OCI-LY3 (cell line): ENCODE data around the gene SRRM5.
A peak's percentile ranks its signal among the peaks of the same experiment; 100 is the strongest.

Source experiments
- H2AFZ ChIP-seq: fragments of 200-600, 300-600 bp; shearing (Covaris generic); 2 replicates; pipeline ENCODE4 v1.6.0; 2014; ENCODE audit warnings: antibody characterized with exemption, low read depth, low read length
- H3K27ac ChIP-seq: fragments of 200-600, 300-600 bp; sonication (generic); 2 replicates; pipeline ENCODE4 v1.5.1; 2014; ENCODE audit warnings: mild to moderate bottlenecking, low read length, moderate library complexity, mixed read lengths
- H3K27me3 ChIP-seq: fragments of 200-600, 300-600 bp; sonication (generic); 2 replicates; pipeline ENCODE4 v1.6.1; 2014; ENCODE audit warnings: low read depth, low read length, mixed read lengths
- H3K36me3 ChIP-seq: fragments of 200-600, 300-600 bp; sonication (generic); replicated peaks from 2 replicates; pipeline ENCODE3; 2014; ENCODE audit warnings: low read depth, low read length, mixed read lengths
- H3K4me1 ChIP-seq: fragments of 300-600, 200-600 bp; sonication (generic); 2 replicates; pipeline ENCODE4 v1.6.1; 2014; ENCODE audit warnings: low read length, mixed read lengths
- H3K4me2 ChIP-seq: fragments of 200-600, 300-600 bp; sonication (generic); 2 replicates; pipeline ENCODE4 v1.6.1; 2014; ENCODE audit warnings: low read length, mixed read lengths
- H3K4me3 ChIP-seq: fragments of 300-600, 200-600 bp; sonication (generic); 2 replicates; pipeline ENCODE4 v1.5.1; 2014; ENCODE audit warnings: antibody characterized with exemption, mild to moderate bottlenecking, low read length, moderate library complexity
- H3K79me2 ChIP-seq: fragments of 300-600, 200-600 bp; shearing (Covaris generic); 2 replicates; pipeline ENCODE4 v1.6.1; 2014; ENCODE audit warnings: mild to moderate bottlenecking, low read length, mixed read lengths
- H3K9ac ChIP-seq: fragments of 300-600, 200-600 bp; shearing (Covaris generic); 2 replicates; pipeline ENCODE4 v1.6.0; 2014; ENCODE audit warnings: mild to moderate bottlenecking, low read length, moderate library complexity
- H3K9me3 ChIP-seq: fragments of 200-600, 300-600 bp; shearing (Covaris generic); 2 replicates; pipeline ENCODE4 v1.6.1; 2014; ENCODE audit warnings: low read length, mixed read lengths; ENCODE audit not compliant: insufficient read depth
- H4K20me1 ChIP-seq: fragments of 200-600, 300-600 bp; sonication (generic); 2 replicates; pipeline ENCODE4 v1.6.1; 2016; ENCODE audit warnings: low read length, mixed read lengths; ENCODE audit not compliant: insufficient read depth
- EZH2phosphoT487 ChIP-seq: fragments of 200-600 bp; shearing (Covaris generic); IDR thresholded peaks from 2 replicates; pipeline ENCODE4 v1.6.1; 2018; ENCODE audit warnings: antibody characterized with exemption, mixed run types, low read depth
- TF ChIP-seq, protein P1 (sequence below): fragments of 200-600, 300-600 bp; sonication (generic); IDR thresholded peaks from 2 replicates; pipeline ENCODE4 v1.5.1; 2014; ENCODE audit warnings: antibody characterized with exemption, low read length, low read depth

Gene SRRM5

DNA sequence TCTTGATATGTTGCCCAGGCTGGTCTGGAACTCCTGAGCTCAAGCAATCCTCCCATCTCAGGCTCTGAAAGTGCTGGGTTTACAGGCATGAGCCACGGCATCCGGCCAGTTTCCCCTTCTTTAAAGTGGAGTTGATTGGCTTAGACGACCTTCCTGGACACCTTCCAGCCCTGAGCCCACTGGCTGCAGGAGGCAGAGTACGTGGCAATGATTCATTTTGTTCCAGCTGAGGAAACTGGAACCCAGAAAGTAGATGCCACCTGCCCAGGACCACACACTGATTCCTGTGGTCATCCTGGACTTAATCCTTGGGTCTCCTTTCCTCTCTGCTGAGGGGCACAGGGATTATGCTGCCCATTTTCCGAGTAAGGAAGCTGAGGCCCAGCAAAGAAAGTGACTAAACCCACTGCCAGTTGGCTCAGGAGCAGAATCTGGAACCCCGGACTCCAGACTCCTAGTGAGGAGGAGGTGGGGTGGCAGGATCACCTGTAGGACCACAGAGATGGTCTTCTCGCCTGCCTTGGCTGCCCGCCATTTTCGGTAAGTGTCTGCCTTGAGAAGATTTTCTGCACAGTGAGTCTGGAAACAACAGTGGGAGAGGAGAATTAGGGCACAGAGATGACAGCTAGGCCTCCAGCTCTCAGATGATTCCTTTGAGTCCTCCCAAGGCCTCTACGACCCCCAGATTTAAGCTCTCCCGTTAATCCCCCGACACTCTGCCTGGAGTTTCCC lies 37.3 kb upstream of the SRRM5 start:
- H3K79me2 ChIP-seq, result peaks cover 12% of the 10 kb centered on the region
- H4K20me1 ChIP-seq, result no peaks in the 10 kb centered on the region
- H3K9ac ChIP-seq, result peak overlapping the region; percentile 100
- peaks cover 9% of the 10 kb centered on the region for H3K4me1 ChIP-seq
- H3K4me3 ChIP-seq, result peak overlapping the region; percentile 99
- H3K36me3 ChIP-seq, result no peaks in the 10 kb centered on the region
- peak overlapping the region; percentile 94 for H3K4me2 ChIP-seq
- H2AFZ ChIP-seq, result no peak overlapping the region
- H3K27me3 ChIP-seq, result no peaks in the 10 kb centered on the region; the same call in 1 of the 2 replicates
- H3K27ac ChIP-seq, result peak overlapping the region; percentile 51
- H3K9me3 ChIP-seq, result no peaks in the 10 kb centered on the region
- TF ChIP-seq, protein P1, sequence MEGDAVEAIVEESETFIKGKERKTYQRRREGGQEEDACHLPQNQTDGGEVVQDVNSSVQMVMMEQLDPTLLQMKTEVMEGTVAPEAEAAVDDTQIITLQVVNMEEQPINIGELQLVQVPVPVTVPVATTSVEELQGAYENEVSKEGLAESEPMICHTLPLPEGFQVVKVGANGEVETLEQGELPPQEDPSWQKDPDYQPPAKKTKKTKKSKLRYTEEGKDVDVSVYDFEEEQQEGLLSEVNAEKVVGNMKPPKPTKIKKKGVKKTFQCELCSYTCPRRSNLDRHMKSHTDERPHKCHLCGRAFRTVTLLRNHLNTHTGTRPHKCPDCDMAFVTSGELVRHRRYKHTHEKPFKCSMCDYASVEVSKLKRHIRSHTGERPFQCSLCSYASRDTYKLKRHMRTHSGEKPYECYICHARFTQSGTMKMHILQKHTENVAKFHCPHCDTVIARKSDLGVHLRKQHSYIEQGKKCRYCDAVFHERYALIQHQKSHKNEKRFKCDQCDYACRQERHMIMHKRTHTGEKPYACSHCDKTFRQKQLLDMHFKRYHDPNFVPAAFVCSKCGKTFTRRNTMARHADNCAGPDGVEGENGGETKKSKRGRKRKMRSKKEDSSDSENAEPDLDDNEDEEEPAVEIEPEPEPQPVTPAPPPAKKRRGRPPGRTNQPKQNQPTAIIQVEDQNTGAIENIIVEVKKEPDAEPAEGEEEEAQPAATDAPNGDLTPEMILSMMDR, result no peak
- TF ChIP-seq EZH2phosphoT487, result no peak

- Histone ChIP-seq H3K79me2 (peaks cover 10% of the 10 kb centered on the region), H2AFZ (peak within 1 kb of the TSS; percentile 95), H3K27ac (peak within 1 kb of the TSS; percentile 51)
Observed at GRCh38 chr19:43575156-43575950, 36.5 kb upstream of the SRRM5 start, which contains the start of the genes PINLYP and XRCC1. Gene PINLYP (plus strand): TSS chr19:43575801. CDS start chr19:43577192, 1,391 bp downstream. Gene XRCC1 (minus strand): TSS chr19:43575527. CDS start chr19:43575458, 69 bp downstream.

DNA sequence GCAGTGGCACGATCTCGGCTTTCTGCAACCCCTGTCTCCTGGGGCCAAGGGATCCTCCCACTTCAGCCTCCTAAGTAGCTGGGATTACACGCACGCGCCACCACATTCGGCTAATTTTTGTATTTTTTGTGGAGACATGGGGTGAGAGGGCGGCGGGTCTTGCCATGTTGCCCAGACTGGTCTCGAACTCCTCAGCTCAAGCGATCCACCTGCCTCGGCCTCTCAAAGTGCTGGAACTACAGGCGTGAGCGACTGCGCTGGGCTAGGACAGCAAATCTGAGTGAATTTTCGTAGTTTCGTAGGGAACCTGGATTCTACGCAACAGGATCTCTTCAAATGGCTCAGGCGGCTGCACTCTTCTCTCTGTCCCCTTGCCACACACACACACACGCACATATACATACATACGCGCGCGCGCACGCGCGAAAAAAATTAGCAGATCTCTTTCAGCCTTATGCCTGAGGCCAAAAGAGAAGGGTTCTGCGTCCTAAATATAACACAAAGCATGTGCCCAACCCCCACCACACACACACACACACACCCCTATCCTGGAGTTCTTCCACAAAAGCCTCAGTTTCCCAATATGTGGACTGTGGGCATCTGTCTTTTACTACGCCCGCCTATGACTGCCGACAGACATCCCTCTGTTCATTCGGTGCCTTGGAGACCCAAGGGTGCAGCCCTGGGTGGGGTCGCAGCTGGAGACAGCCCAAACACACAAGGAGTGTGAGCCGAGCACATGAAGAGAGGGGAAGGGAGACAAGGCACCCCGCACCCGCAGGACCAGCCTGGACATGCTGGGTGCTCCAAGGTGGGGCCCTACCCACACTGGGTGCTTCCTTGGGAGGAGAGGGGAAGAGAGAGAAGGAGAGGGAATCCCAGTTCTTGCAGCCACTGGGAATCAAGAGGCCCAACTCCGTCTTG lies 35.7 kb upstream of the SRRM5 start:
- H2AFZ ChIP-seq, result peak overlapping the region; percentile 79; the same call in 1 of the 2 replicates
- H3K27me3 ChIP-seq, result no peaks in the 10 kb centered on the region; the same call in 1 of the 2 replicates
- H3K4me3 ChIP-seq, result peak overlapping the region; percentile 99

More at GRCh38 chr19:43575156-43575950, 36.5 kb upstream of the SRRM5 start, which contains the start of the genes PINLYP and XRCC1:
- peak within 1 kb of the TSS; percentile 94 for H3K4me2 ChIP-seq
- H3K27me3 ChIP-seq, result no peaks in the 10 kb centered on the region; the same call in 1 of the 2 replicates
- H3K4me1 ChIP-seq, result peaks cover 9% of the 10 kb centered on the region
- H3K36me3 ChIP-seq, result no peaks in the 10 kb centered on the region
- H4K20me1 ChIP-seq, result no peaks in the 10 kb centered on the region
- H3K9me3 ChIP-seq, result no peaks in the 10 kb centered on the region
- TF ChIP-seq, protein P1, result no peak
- TF ChIP-seq EZH2phosphoT487, result no peak
- peak within 1 kb of the TSS; percentile 100 for H3K9ac ChIP-seq
- H3K4me3 ChIP-seq, result peak within 1 kb of the TSS; percentile 99

More for the DNA sequence above, 35.7 kb upstream of the SRRM5 start:
- Histone ChIP-seq H4K20me1 (no peaks in the 10 kb centered on the region), H3K27ac (no peak overlapping the region), H3K4me1 (peaks cover 9% of the 10 kb centered on the region), H3K79me2 (peaks cover 10% of the 10 kb centered on the region), H3K9me3 (no peaks in the 10 kb centered on the region), H3K4me2 (peak overlapping the region; percentile 61), H3K9ac (peak overlapping the region; percentile 31), H3K36me3 (no peaks in the 10 kb centered on the region)
- TF ChIP-seq, protein P1, result no peak
- TF ChIP-seq EZH2phosphoT487, result no peak
